K562 (cell line): ENCODE results near the gene SCN8A. TPM values are rescaled to one million over a fixed set of nuclear protein-coding genes. Genes with fewer than 3 reads are reported as not detected.
A peak's percentile ranks its signal among the peaks of the same experiment; 100 is the strongest.

Experiments used
- ATAC-seq: fragments of 200-7000 bp; cut with Tn5 transposase; 3 replicates; pipeline ENCODE4 v1.9.1; 2020; ENCODE audit warnings: moderate library complexity
- BruUV-seq: library from RNA; stranded (reverse); fragments of 400-500 nt; replicated peaks from 2 replicates; lab custom pipeline; 2021; lab: Mats Ljungman, UMichigan
- CTCF ChIA-PET: fragments of 300-600 bp; formaldehyde crosslinking; extraction: SDS; loops from one replicate; lab custom pipeline; 2021; ENCODE audit warnings: low intra/inter-chr PET ratio; lab: Yijun Ruan, JAX
- POLR2A ChIA-PET: fragments of 300-600, 350-650 bp; sonication (Branson Sonifier 250); formaldehyde crosslinking; extraction: SDS; loops from one replicate; lab custom pipeline; 2021; ENCODE audit warnings: antibody characterized with exemption, inconsistent platforms; lab: Yijun Ruan, JAX
- DNase-seq, 4 experiments: peaks; one replicate each; pipeline versions ENCODE4 v3.0.0 to v3.0.0-alpha.2; 2011 to 2018; ENCODE audit warnings: low spot score in 3 of 4, mixed read lengths in 3 of 4; ENCODE audit errors: extremely low read depth in 1 of 4
- FAIRE-seq: peaks from 2 replicates; lab custom pipeline; 2011; peaks lifted over from hg19 to GRCh38; lab: Jason Lieb, UNC
- H2AFZ ChIP-seq: 2 replicates; pipeline ENCODE4 v1.6.0; 2011; ENCODE audit warnings: low read depth, low read length, control low read depth, inconsistent platforms
- H3K27ac ChIP-seq: fragments of 200-600 bp; 3 replicates; pipeline ENCODE4 v1.8.0; 2011; ENCODE audit warnings: low read depth, mild to moderate bottlenecking, control low read depth, inconsistent platforms, low read length, moderate library complexity, mixed read lengths; ENCODE audit errors: extremely low read depth
- H3K27me3 ChIP-seq, 2 experiments: fragments of 300-600 bp in 1 of 2; 2 replicates in 1 of 2; 3 replicates in 1 of 2; pipeline versions ENCODE4 v1.6.0 to v1.8.0; 2011; ENCODE audit warnings: inconsistent platforms in 2 of 2, low read length in 2 of 2, mild to moderate bottlenecking in 1 of 2, mixed read lengths in 1 of 2, moderate library complexity in 1 of 2; ENCODE audit not compliant: control insufficient read depth in 2 of 2, insufficient read depth in 2 of 2
- H3K36me3 ChIP-seq: fragments of 300-600 bp; 3 replicates; pipeline ENCODE4 v1.8.0; 2011; ENCODE audit warnings: mild to moderate bottlenecking, low read length, inconsistent platforms; ENCODE audit not compliant: control insufficient read depth, insufficient read depth
- H3K4me1 ChIP-seq, 2 experiments: fragments of 200-600 bp in 1 of 2; replicated peaks in 1 of 2; 2 replicates in 1 of 2; 3 replicates in 1 of 2; pipeline versions ENCODE4 v1.5.1 to v1.8.0; 2011; ENCODE audit warnings: inconsistent platforms in 2 of 2, low read length in 2 of 2, mild to moderate bottlenecking in 1 of 2, mixed read lengths in 1 of 2, moderate library complexity in 1 of 2; ENCODE audit not compliant: control insufficient read depth in 2 of 2, insufficient read depth in 2 of 2
- H3K4me2 ChIP-seq: 2 replicates; pipeline ENCODE4 v1.6.1; 2011; ENCODE audit warnings: low read length, control low read depth, inconsistent platforms, mixed read lengths; ENCODE audit not compliant: insufficient read depth
- H3K4me3 ChIP-seq: fragments of 200-600 bp; sonication (generic), shearing (Covaris generic); 2 replicates; pipeline ENCODE4 v1.5.1; 2016; ENCODE audit warnings: control low read depth, inconsistent platforms
- H3K79me2 ChIP-seq: fragments of 200-600 bp; 3 replicates; pipeline ENCODE4 v1.8.0; 2011; ENCODE audit warnings: low read length, inconsistent platforms; ENCODE audit not compliant: control insufficient read depth, insufficient read depth
- H3K9ac ChIP-seq, 2 experiments: 2 replicates each; pipeline versions ENCODE4 v1.6.0 to v1.6.1; 2011; ENCODE audit warnings: low read depth in 2 of 2, low read length in 2 of 2, control low read depth in 1 of 2, inconsistent platforms in 1 of 2, mild to moderate bottlenecking in 1 of 2, mixed read lengths in 1 of 2; ENCODE audit not compliant: insufficient read depth in 1 of 2
- H3K9me1 ChIP-seq: one replicate; pipeline ENCODE4 v1.6.0; 2011; ENCODE audit warnings: inconsistent platforms, mild to moderate bottlenecking, low read length, moderate library complexity; ENCODE audit not compliant: control insufficient read depth, insufficient read depth
- H3K9me3 ChIP-seq: replicated peaks from 2 replicates; pipeline ENCODE4 v1.5.1; 2011; ENCODE audit warnings: low read depth, low read length, inconsistent platforms; ENCODE audit not compliant: control insufficient read depth, insufficient read depth
- H4K20me1 ChIP-seq: replicated peaks from 2 replicates; pipeline ENCODE4 v1.6.1; 2011; ENCODE audit warnings: low read length, inconsistent platforms, mixed read lengths; ENCODE audit not compliant: control insufficient read depth, insufficient read depth
- CAMTA2 ChIP-seq: fragments of 250-450 bp; sonication (Bioruptor Pico); conservative IDR thresholded peaks from 2 replicates; pipeline ENCODE4 v1.5.1; 2022
- CEBPG ChIP-seq, 3 experiments: fragments of 200-800 bp in 1 of 3; sonication (Bioruptor generic) in 1 of 3; sonication (generic) in 1 of 3; formaldehyde crosslinking in 1 of 3; IDR thresholded peaks in 2 of 3; conservative IDR thresholded peaks in 1 of 3; 2 replicates each; pipeline versions ENCODE4 v1.6.1 to v1.8.0; 2016 to 2022; ENCODE audit warnings: missing compliant biosample characterization in 2 of 3, missing genetic modification characterization in 2 of 3, mild to moderate bottlenecking in 1 of 3, missing genetic modification reagents in 1 of 3
- GTF2A2 ChIP-seq: IDR thresholded peaks from 2 replicates; pipeline ENCODE4 v1.6.1; 2016; ENCODE audit warnings: mild to moderate bottlenecking, missing genetic modification characterization, missing compliant biosample characterization
- ZNF445 ChIP-seq: fragments of 250-450 bp; sonication (Bioruptor Pico); IDR thresholded peaks from 2 replicates; pipeline ENCODE4 v1.4.0; 2020; ENCODE audit warnings: low read depth, mild to moderate bottlenecking, moderate library complexity
- WGBS: fragments of 100-300 bp; shearing (Covaris generic); methylation state at CpG from one replicate; pipeline ENCODE4 v1.1.6; 2016; ENCODE audit warnings: low coverage, mixed read lengths; ENCODE audit not compliant: insufficient coverage; ENCODE audit errors: missing lambda C conversion rate; 5-methylcytosine and 5-hydroxymethylcytosine counted together
- in situ Hi-C: fragments of 300-500 bp; cut with MboI; formaldehyde crosslinking; loops from 4 replicates; pipeline ENCODE4 v1.15.0; 2018; ENCODE audit warnings: inconsistent platforms, mixed read lengths
- intact Hi-C: fragments of 100-400 bp; cut with micrococcal nuclease; formaldehyde crosslinking; loops from 2 replicates; pipeline ENCODE4 v1.14.2; 2022
- polyA plus RNA-seq, 8 experiments: library from polyadenylated mRNA; depleted of rRNA in 4 of 8; stranded (reverse) in 5 of 8; unstranded in 3 of 8; fragments of >200 nt; fragmentation: Nextera tagmentation in 2 of 8; fragmentation: Illumina TruSeq in 1 of 8; extraction: Ambion mirVana in 2 of 8; extraction: Trizol in 1 of 8; gene quantifications; 2 replicates each; pipeline versions ENCODE4 v1.2.1 to v1.2.3, GENCODE V29; 2011 to 2014; ENCODE audit warnings: inconsistent platforms in 1 of 8, missing spikeins in 1 of 8
- total RNA-seq, 7 experiments: library from RNA; depleted of rRNA in 6 of 7; stranded (reverse); fragments of >200 nt in 6 of 7; fragmentation: Illumina TruSeq in 2 of 7; extraction: Trizol in 2 of 7; gene quantifications; 2 replicates each; pipeline versions ENCODE4 v1.2.1 to v1.2.3, GENCODE V29; 2011 to 2021; ENCODE audit warnings: low replicate concordance in 1 of 7
- TF ChIP-seq, protein P1 (sequence below): fragments of 450-650 bp; formaldehyde crosslinking; IDR thresholded peaks from 2 replicates; pipeline ENCODE4 v1.4.0; 2022; ENCODE audit warnings: mild to moderate bottlenecking, moderate library complexity

SCN8A gene
- total and polyA plus RNA-seq, 9 of the 15 experiments (the other 6 are each of a cell fraction or from before 2014, with no cell fraction given): 0.03 to 0.29 (median 0.15) TPM; not detected in 1

DNA sequence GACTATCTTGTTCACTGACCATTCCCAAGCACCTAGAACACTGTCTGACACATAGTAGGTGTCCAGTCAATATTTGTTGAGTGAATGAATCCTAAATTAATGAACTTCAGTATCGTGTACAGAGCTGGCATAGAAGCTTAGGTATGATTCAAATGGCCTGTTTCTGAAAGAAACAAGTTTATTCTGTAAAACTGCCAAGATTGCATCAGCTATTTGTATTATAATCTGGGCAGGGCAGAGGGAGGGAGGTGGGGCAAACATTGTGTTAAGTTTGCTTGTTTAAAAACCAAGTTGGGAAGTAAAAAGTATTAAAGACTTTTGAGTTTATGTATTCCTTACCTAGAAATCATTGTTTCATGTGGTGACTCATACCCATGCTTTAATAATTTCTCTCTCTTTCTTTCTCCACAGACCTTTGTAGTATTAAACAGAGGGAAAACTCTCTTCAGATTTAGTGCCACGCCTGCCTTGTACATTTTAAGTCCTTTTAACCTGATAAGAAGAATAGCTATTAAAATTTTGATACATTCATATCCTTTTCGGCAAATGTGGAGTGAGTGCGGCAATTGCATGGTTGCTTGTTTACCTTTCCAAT, 92.8 kb downstream of the SCN8A start:
- no peaks in the 10 kb centered on the region for H3K9me3 ChIP-seq
- peaks cover 0 to 5% of the 10 kb centered on the region in 2 experiments; a peak in 3 of 5 replicates for H3K27me3 ChIP-seq
- no peaks in the 10 kb centered on the region for H4K20me1 ChIP-seq
- no peak for TF ChIP-seq ZNF445 (CRISPR knock-in tag)
- no peak for TF ChIP-seq GTF2A2 (tag)
- TF ChIP-seq, protein P1, sequence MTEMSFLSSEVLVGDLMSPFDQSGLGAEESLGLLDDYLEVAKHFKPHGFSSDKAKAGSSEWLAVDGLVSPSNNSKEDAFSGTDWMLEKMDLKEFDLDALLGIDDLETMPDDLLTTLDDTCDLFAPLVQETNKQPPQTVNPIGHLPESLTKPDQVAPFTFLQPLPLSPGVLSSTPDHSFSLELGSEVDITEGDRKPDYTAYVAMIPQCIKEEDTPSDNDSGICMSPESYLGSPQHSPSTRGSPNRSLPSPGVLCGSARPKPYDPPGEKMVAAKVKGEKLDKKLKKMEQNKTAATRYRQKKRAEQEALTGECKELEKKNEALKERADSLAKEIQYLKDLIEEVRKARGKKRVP: 0 out of 2 replicates have a peak, but pooled peaks have one; percentile 44
- TF ChIP-seq CEBPG (CRISPR knock-in tag; IDR thresholded peaks at IDR 0.05): no peak
- 0 out of 4 replicates have a peak, but pooled peaks of 1 of the 2 experiments have one; percentile 17 for TF ChIP-seq CEBPG (tag; conservative IDR thresholded peaks at IDR 0.05 in 1 of 2, IDR thresholded peaks at IDR 0.05 in 1 of 2)
- TF ChIP-seq CAMTA2: no peak
- TF ChIP-seq, all 486 proteins: peak for 2
- intact Hi-C loops: no loop called here
- no peak overlapping the region for H3K27ac ChIP-seq
- FAIRE-seq (no peak), ATAC-seq (no peak), DNase-seq (no peak)
- H3K9ac ChIP-seq: no peak overlapping the region
- H2AFZ ChIP-seq: no peak overlapping the region
- no peaks in the 10 kb centered on the region for H3K79me2 ChIP-seq
- ChIA-PET CTCF (no interaction called here), POLR2A (interaction anchor here (0.6 to 1.4 kb wide), 2 partner anchors 10 to 173 kb away, joined by 3 to 6 read pairs; no protein-coding TSS in a partner anchor)
- in situ Hi-C loops: no loop called here
- no peaks in the 10 kb centered on the region for H3K36me3 ChIP-seq
- no peaks in the 10 kb centered on the region for H3K9me1 ChIP-seq
- no peak overlapping the region for H3K4me3 ChIP-seq
- no peaks in the 10 kb centered on the region for H3K4me1 ChIP-seq
- 0% methylated on average over 4 of the region's 4 CpGs for WGBS
- BruUV-seq: no TSS peak
- H3K4me2 ChIP-seq: no peak overlapping the region
